Fibroblast of pulmonary artery (primary cell): ENCODE measurements around the gene KCNQ1.

Experiments used
- DNase-seq: peaks from one replicate; pipeline ENCODE4 v3.0.0-alpha.2; 2010; ENCODE audit warnings: low read depth
- H3K4me3 ChIP-seq: replicated peaks from 2 replicates; pipeline ENCODE4 v1.5.1; 2011; ENCODE audit warnings: low read depth, mild to moderate bottlenecking, control low read depth, low read length, moderate library complexity
- TF ChIP-seq, protein P1 (sequence below): IDR thresholded peaks from 2 replicates; pipeline ENCODE4 v1.5.1; 2011; ENCODE audit warnings: mild to moderate bottlenecking, control low read depth, low read length, inconsistent platforms; ENCODE audit errors: missing control alignments

Gene KCNQ1

DNA sequence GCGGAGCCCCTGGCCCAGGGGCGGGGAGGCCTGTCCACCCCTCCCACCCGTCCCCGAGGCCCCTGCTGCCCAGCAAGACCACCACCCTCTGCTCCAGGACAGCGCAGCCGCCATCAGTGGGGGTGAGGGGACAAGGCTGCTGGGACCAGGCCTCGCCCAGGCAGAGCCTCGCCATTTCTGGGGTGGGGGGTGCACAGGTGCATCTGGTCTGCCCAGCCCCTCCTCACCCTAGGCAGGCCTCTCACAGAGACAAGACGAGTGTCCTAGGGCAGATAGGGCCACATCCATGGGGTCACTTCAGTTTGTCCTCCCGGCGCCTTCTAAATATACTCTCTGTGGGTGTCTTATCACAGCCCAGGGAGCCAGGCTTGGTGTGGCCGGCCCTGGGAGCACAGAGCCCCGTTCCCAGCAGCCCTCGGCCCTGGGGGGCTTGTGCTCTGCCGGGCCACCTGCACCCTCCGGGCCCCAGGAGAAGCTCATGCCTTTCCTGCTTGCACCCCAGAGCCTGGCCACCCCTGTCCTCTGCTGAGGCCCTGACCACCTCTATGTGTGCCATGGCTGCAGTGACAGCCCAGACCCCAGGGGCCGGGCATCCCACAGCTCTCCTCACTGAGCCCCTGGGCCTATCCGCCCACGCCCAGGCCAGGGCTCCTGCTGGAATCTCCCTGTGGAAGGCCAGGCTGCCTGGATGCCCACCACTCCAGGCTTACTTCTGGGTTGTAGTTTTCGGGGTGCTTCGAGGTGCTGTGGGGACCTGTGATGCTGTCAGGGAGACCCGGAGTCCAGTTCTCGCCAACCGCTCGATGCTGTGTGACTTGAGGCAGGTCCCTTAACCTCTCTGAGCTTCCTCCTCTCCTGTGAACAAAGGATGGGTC lies 70.8 kb downstream of the KCNQ1 start:
- H3K4me3 ChIP-seq: no peak overlapping the region
- TF ChIP-seq, protein P1, sequence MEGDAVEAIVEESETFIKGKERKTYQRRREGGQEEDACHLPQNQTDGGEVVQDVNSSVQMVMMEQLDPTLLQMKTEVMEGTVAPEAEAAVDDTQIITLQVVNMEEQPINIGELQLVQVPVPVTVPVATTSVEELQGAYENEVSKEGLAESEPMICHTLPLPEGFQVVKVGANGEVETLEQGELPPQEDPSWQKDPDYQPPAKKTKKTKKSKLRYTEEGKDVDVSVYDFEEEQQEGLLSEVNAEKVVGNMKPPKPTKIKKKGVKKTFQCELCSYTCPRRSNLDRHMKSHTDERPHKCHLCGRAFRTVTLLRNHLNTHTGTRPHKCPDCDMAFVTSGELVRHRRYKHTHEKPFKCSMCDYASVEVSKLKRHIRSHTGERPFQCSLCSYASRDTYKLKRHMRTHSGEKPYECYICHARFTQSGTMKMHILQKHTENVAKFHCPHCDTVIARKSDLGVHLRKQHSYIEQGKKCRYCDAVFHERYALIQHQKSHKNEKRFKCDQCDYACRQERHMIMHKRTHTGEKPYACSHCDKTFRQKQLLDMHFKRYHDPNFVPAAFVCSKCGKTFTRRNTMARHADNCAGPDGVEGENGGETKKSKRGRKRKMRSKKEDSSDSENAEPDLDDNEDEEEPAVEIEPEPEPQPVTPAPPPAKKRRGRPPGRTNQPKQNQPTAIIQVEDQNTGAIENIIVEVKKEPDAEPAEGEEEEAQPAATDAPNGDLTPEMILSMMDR: no peak
- no peak for DNase-seq

- no peak overlapping the region for H3K4me3 ChIP-seq
- no peak for DNase-seq
- TF ChIP-seq, protein P1: no peak
Measured at GRCh38 chr11:2516276-2517015, 71.6 kb downstream of the KCNQ1 start.

DNA sequence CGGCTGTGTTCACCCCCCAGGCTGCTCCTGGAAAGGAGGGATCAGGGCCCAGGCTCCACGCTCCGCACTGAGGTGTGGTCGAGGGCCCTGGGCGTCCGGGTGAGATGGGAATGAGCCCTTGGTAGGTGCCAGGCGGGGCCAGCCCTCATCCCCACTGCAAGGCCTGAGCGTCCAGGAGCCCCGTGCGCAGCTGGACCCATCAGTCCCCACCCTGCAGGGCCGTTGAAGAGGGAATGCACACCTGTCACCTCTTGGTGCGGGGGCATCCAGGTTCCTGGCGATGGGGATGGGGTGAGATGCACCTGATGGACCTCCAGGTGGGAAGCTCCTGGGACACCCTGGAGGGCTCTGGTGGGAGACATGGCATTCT lies 72.2 kb downstream of the KCNQ1 start:
- no peak for DNase-seq

GRCh38 chr11:2517386-2518064 lies 72.7 kb downstream of the KCNQ1 start:
- H3K4me3 ChIP-seq: no peak overlapping the region
- TF ChIP-seq, protein P1: no peak
- DNase-seq: no peak

More for the DNA sequence above, 72.2 kb downstream of the KCNQ1 start:
- H3K4me3 ChIP-seq: no peak overlapping the region
- TF ChIP-seq, protein P1: no peak

DNA sequence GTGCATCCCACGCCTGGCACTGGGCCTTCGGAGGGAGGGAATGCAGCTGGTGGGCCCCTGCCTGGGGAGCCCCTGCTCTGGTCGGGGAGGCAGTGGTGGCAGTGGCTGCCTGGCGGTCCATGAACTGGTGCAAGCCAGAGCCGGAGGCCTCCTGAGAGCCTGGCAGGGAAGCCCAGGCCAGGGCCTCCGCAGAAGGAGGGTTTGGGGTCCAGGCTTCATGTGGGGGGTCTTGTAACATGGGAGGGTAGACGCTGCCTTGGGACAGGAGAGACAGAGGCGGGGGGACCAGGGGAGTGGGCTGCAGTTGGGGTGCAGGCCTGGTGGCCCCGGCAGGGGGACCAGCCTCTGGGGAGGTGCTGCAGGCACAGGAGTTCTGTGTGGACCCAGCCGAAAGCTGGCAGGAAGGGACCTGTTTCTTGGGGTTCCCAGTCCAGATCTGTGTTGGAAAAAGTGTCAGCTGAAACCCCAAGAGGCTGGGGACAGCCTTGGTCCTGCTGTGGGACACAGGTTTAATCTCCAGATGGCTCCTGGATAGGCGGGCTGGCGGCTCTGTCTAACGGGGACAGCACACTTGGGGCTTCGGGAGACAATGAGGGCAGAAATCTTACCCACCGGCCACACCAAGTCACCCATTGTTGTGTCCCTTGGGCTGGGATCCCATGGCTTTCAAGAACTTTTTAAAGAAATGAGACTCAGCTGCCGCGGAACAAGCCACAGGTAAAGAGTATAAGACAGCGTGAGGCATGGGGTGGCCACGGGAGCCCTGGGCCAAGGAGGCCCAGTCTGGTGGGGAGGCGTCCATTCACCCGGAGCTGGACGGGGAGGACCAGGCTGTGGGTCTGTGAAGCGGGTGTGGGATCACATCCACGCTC lies 73.5 kb downstream of the KCNQ1 start:
- no peak for DNase-seq
- TF ChIP-seq, protein P1: no peak
- no peak overlapping the region for H3K4me3 ChIP-seq

- DNase-seq: no peak
Measured at GRCh38 chr11:2518983-2519340, 74.2 kb downstream of the KCNQ1 start.

More at GRCh38 chr11:2518983-2519340, 74.2 kb downstream of the KCNQ1 start:
- H3K4me3 ChIP-seq: no peak overlapping the region
- TF ChIP-seq, protein P1: no peak
